ENCODE data around the gene CENPK. TPM values are rescaled to one million over a fixed set of nuclear protein-coding genes. Genes with fewer than 3 reads are reported as not detected.

CENPK gene, protein sequence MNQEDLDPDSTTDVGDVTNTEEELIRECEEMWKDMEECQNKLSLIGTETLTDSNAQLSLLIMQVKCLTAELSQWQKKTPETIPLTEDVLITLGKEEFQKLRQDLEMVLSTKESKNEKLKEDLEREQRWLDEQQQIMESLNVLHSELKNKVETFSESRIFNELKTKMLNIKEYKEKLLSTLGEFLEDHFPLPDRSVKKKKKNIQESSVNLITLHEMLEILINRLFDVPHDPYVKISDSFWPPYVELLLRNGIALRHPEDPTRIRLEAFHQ
- 41.6 and 46.0 TPM in 2 replicates for total RNA-seq (2021)
- long read RNA-seq, transcript CENPK-208 (11 exons, 1,586 nt), result minor isoform, 7 of 204 reads
- long read RNA-seq, transcript CENPK-202 (11 exons, 1,734 nt), result major isoform, 81 of 204 reads
- long read RNA-seq, transcript CENPK-215 (11 exons, 1,697 nt), result minor isoform, 34 of 204 reads
- long read RNA-seq, partial matches to known transcripts, result 15 of 204 reads
- long read RNA-seq, other reads (novel, unspliced or antisense), result 59 of 204 reads

DNA sequence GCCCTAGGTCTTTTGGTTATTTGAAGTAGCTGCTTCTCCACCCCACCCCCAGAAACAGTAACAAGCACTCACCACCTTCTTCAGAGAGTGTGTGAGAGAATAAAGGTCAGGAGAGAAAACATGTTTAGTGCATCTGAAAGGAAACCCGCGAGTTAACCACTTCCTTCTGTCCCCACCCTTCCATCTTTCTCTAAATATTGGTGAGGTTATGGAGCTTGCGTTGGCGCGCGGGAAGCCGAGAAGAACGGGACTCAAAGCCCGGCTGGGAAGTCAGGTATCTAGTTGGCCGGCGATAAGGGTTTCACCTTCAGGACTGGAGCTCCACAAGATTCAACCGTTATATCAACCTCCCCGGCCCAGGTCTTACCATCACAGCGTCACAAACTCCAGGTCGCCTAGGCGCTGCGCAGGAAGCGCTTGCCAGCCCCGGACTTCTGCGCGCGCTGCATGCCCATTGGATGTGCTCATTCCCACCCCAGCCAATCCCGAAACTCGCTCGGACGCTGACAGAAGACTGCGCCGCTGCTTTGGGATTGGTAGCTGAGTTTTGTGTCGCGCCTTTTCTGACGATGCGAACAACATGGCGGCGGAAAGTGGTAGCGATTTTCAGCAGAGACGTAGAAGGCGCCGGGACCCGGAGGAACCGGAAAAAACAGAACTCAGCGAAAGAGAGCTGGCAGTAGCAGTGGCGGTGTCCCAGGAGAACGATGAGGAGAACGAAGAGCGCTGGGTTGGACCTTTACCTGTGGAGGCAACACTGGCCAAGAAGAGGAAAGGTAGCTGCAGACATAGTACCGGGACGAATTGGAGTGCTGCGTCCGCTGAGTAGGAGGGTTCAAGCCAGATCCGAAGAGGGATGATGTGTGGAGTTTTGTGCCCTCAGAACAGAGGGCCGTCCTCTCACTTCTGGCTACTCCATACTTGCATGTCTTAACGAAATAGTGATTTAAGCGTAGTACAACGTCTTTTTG is at the start of gene CENPK, which contains the start of gene PPWD1:
TSS of gene CENPK (minus strand) at position 438 of the 971 bp plus-strand sequence. CDS start 8,261 bp downstream, outside the sequence.
TSS of gene PPWD1 (plus strand) at position 566 of the 971 bp plus-strand sequence. CDS start at position 581, 15 bp downstream.
- TF ChIP-seq, protein P1, sequence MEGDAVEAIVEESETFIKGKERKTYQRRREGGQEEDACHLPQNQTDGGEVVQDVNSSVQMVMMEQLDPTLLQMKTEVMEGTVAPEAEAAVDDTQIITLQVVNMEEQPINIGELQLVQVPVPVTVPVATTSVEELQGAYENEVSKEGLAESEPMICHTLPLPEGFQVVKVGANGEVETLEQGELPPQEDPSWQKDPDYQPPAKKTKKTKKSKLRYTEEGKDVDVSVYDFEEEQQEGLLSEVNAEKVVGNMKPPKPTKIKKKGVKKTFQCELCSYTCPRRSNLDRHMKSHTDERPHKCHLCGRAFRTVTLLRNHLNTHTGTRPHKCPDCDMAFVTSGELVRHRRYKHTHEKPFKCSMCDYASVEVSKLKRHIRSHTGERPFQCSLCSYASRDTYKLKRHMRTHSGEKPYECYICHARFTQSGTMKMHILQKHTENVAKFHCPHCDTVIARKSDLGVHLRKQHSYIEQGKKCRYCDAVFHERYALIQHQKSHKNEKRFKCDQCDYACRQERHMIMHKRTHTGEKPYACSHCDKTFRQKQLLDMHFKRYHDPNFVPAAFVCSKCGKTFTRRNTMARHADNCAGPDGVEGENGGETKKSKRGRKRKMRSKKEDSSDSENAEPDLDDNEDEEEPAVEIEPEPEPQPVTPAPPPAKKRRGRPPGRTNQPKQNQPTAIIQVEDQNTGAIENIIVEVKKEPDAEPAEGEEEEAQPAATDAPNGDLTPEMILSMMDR (conservative IDR thresholded peaks at IDR 0.05), result no peak
- no peaks in the 10 kb centered on the region for H3K79me1 ChIP-seq (ENCODE audit: insufficient read depth, low read depth, low read length, poor library complexity, severe bottlenecking)
- no peaks in the 10 kb centered on the region for H3K27me3 Mint-ChIP-seq (ENCODE audit: low read depth)
- H3K4me2 ChIP-seq (ENCODE audit: insufficient read depth, insufficient read length, low read length), result peak within 1 kb of the TSS; percentile 87
- WGBS (ENCODE audit: extremely low coverage, insufficient read length, low lambda C conversion rate), result no CpG with 5 or more reads among the region's 54 CpGs
- no peak within 1 kb of the TSS for H2BK120ac ChIP-seq (ENCODE audit: low read depth, low read length, poor library complexity, severe bottlenecking)
- H3K4ac ChIP-seq (ENCODE audit: low read depth, low read length), result no peak within 1 kb of the TSS; the same call in 1 of the 2 replicates
- no peak within 1 kb of the TSS for H3T11ph ChIP-seq (ENCODE audit: low read length)
- no peak within 1 kb of the TSS for H2BK20ac ChIP-seq (ENCODE audit: low read depth, low read length, poor library complexity, severe bottlenecking)
- H3K14ac ChIP-seq (ENCODE audit: insufficient read depth, low read length), result peak within 1 kb of the TSS; percentile 89
- H2AK5ac ChIP-seq (ENCODE audit: insufficient read length, low read length), result no peak within 1 kb of the TSS
- no peak within 1 kb of the TSS for H2BK15ac ChIP-seq (ENCODE audit: low read depth, low read length)
- H3K27ac ChIP-seq (ENCODE audit: insufficient read length, low read depth, low read length), result peak within 1 kb of the TSS; percentile 86
- peak within 1 kb of the TSS; percentile 93 for H3K18ac ChIP-seq (ENCODE audit: insufficient read length, low read depth, low read length)
- peaks cover 4% of the 10 kb centered on the region; the same call in 1 of the 2 replicates for H3K79me2 ChIP-seq (ENCODE audit: insufficient read depth, low read length)
- H3K27ac Mint-ChIP-seq, result peak within 1 kb of the TSS; percentile 99 to 100 (median 100)
- peak within 1 kb of the TSS; percentile 85 for H2AFZ ChIP-seq (ENCODE audit: low read length)
- peak within 1 kb of the TSS; percentile 4 for H3K56ac ChIP-seq (ENCODE audit: insufficient read length, low read depth, low read length)
- H3K27me3 ChIP-seq (ENCODE audit: insufficient read depth, low read length), result no peaks in the 10 kb centered on the region
- H3K4me1 ChIP-seq (ENCODE audit: insufficient read depth, low read length), result no peaks in the 10 kb centered on the region; the same call in 1 of the 2 replicates
- H3K4me3 Mint-ChIP-seq, result peak within 1 kb of the TSS; percentile 98 to 99
- H2BK12ac ChIP-seq (ENCODE audit: insufficient read length, low read depth, low read length), result no peak within 1 kb of the TSS
- DNase-seq, result peak; percentile 97
- H3K23ac ChIP-seq (ENCODE audit: insufficient read length, low read depth, low read length), result no peak within 1 kb of the TSS
- H3K23me2 ChIP-seq (ENCODE audit: insufficient read length, low read depth, low read length, poor library complexity, severe bottlenecking), result peaks cover 2% of the 10 kb centered on the region
- peak within 1 kb of the TSS; percentile 97 for H3K9ac ChIP-seq (ENCODE audit: extremely low read depth, insufficient read length, low read length)
- peaks cover 4 to 24% (median 22%) of the 10 kb centered on the region in 3 experiments; a peak in 6 of 7 replicates for H3K36me3 Mint-ChIP-seq (ENCODE audit: insufficient read depth in 1 of 3, low read depth in 3 of 3)
- H3K4me1 Mint-ChIP-seq, result peaks cover 15 to 20% of the 10 kb centered on the region in 2 experiments
- H4K91ac ChIP-seq (ENCODE audit: insufficient read length, low read depth, low read length), result no peak within 1 kb of the TSS
- H4K20me1 ChIP-seq (ENCODE audit: control insufficient read depth, insufficient read depth, insufficient read length), result no peaks in the 10 kb centered on the region
- H4K5ac ChIP-seq (ENCODE audit: insufficient read length, low read depth, low read length), result peak within 1 kb of the TSS; percentile 61
- peak within 1 kb of the TSS; percentile 10 for H2BK5ac ChIP-seq (ENCODE audit: insufficient read length, low read length)
- peaks cover 0 to 2% of the 10 kb centered on the region in 2 experiments; a peak in 1 of 5 replicates for H3K9me3 Mint-ChIP-seq
- no peaks in the 10 kb centered on the region for H3K9me3 ChIP-seq (ENCODE audit: control insufficient read depth, low read depth, low read length)
- no peak within 1 kb of the TSS for H4K8ac ChIP-seq (replicated peaks; ENCODE audit: insufficient read length, low read depth, low read length)
